ENCODE data around the gene EEF1AKMT4.
A peak's percentile ranks its signal among the peaks of the same experiment; 100 is the strongest.

Gene EEF1AKMT4

DNA sequence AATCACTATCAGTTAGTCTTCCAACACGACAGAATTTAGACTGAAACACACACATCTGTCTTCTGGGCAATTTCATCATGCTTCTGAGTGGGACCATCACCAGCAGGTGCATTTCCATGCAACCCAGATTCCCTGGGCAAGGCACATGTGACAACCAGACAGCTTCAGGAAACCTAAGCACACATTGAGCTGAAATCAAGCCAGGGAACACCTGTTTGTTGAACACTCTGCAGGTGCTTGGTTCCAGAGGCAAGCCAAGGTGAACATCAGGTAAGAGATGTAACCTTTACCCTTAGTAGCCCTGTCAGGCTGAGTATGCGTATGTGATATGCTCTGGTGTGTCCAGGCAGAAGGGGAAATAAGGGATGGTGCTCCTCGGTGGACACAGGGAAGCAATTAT, 46.3 kb downstream of the EEF1AKMT4 start:
- Mint-ChIP-seq H3K27ac (no peak overlapping the region), H3K9me3 (no peaks in the 10 kb centered on the region), H3K36me3 (peaks cover 13% of the 10 kb centered on the region), H3K4me1 (peaks cover 22% of the 10 kb centered on the region), H3K4me3 (no peak overlapping the region)
- ATAC-seq, result no peak
- no peak for DNase-seq (ENCODE audit: low spot score in 2 of 2)

DNA sequence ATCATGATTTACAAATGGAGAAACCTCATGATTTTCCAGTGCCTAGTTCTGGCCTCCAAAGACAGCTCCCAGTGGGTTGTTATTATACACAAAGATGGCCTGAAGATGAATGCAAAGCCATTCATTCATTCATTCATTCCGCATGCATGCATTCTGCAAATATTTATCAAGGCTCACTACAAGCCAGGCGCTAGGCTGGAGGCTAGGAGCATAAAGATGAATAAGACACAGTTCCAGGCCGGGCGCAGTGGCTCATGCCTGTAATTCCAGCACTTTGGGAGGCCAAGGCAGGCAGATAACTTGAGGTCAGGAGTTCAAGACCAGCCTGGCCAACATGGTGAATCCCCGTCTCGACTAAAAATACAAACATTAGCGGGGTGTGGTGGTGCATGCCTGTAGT, 47.1 kb downstream of the EEF1AKMT4 start:
- Mint-ChIP-seq H3K27ac (no peak overlapping the region), H3K9me3 (no peaks in the 10 kb centered on the region), H3K36me3 (peaks cover 22% of the 10 kb centered on the region), H3K4me3 (peak overlapping the region; percentile 94), H3K4me1 (peaks cover 27% of the 10 kb centered on the region)
- ATAC-seq (no peak), DNase-seq (ENCODE audit: low spot score in 2 of 2) (no peak)

GRCh38 chr3:184298759-184299487, 49.5 kb downstream of the EEF1AKMT4 start, which contains the start of gene PSMD2:
TSS of gene PSMD2 (plus strand) at chr3:184299241. CDS start at chr3:184299267, 26 bp downstream.
- H3K4me3 Mint-ChIP-seq, result peak within 1 kb of the TSS; percentile 94
- no peaks in the 10 kb centered on the region for H3K9me3 Mint-ChIP-seq
- H3K36me3 Mint-ChIP-seq, result peaks cover 45% of the 10 kb centered on the region

GRCh38 chr3:184299488-184300377, 50.3 kb downstream of the EEF1AKMT4 start:
- peaks cover 53% of the 10 kb centered on the region for H3K36me3 Mint-ChIP-seq
- ATAC-seq (no peak), DNase-seq (ENCODE audit: low spot score in 2 of 2) (no peak)
- H3K4me3 Mint-ChIP-seq, result peak overlapping the region; percentile 94
- H3K27ac Mint-ChIP-seq, result peak overlapping the region; percentile 90
- H3K9me3 Mint-ChIP-seq, result no peaks in the 10 kb centered on the region
- H3K4me1 Mint-ChIP-seq, result peaks cover 36% of the 10 kb centered on the region

More at GRCh38 chr3:184298759-184299487, 49.5 kb downstream of the EEF1AKMT4 start, which contains the start of gene PSMD2:
- DNase-seq (ENCODE audit: low spot score in 2 of 2) (peak; percentile 92 to 97), ATAC-seq (peak; percentile 97)
- Mint-ChIP-seq H3K27ac (peak within 1 kb of the TSS; percentile 90), H3K4me1 (peaks cover 36% of the 10 kb centered on the region)

- peaks cover 59% of the 10 kb centered on the region for H3K36me3 Mint-ChIP-seq
- H3K4me1 Mint-ChIP-seq, result peaks cover 36% of the 10 kb centered on the region
- peak overlapping the region; percentile 90 for H3K27ac Mint-ChIP-seq
- no peak for DNase-seq (ENCODE audit: low spot score in 2 of 2)
- ATAC-seq, result no peak
- peak overlapping the region; percentile 94 for H3K4me3 Mint-ChIP-seq
- H3K9me3 Mint-ChIP-seq, result no peaks in the 10 kb centered on the region
Observed at GRCh38 chr3:184300378-184300720, 50.9 kb downstream of the EEF1AKMT4 start.

GRCh38 chr3:184305577-184305976, 56.1 kb downstream of the EEF1AKMT4 start:
- DNase-seq (ENCODE audit: low spot score in 2 of 2) (no peak), ATAC-seq (no peak)
- Mint-ChIP-seq H3K9me3 (no peaks in the 10 kb centered on the region), H3K36me3 (peaks cover 92% of the 10 kb centered on the region), H3K4me1 (peaks cover 17% of the 10 kb centered on the region), H3K4me3 (no peak overlapping the region), H3K27ac (peak overlapping the region; percentile 18)

GRCh38 chr3:184306341-184306972, 57.0 kb downstream of the EEF1AKMT4 start:
- ATAC-seq (no peak), DNase-seq (ENCODE audit: low spot score in 2 of 2) (no peak)
- Mint-ChIP-seq H3K4me1 (peaks cover 11% of the 10 kb centered on the region), H3K4me3 (no peak overlapping the region), H3K27ac (peak overlapping the region; percentile 18), H3K9me3 (no peaks in the 10 kb centered on the region), H3K36me3 (peaks cover 83% of the 10 kb centered on the region)

DNA sequence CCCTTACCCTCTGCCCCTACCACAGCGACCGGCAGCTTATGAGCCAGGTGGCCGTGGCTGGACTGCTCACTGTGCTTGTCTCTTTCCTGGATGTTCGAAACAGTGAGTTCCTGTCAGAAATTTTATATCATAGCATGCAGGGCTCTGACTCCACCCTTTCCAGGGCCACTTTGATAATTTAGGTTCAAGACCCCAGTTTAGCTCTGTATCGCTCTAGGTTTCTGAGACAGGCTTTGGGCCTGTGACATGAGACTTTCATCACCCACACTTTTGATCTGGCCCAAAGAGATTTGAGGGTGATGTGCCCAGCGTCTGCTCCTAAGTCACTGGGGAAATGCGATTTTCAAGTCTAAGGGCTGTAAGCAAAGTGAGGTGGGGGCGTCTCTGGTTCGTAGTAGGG, 58.4 kb downstream of the EEF1AKMT4 start:
- no peaks in the 10 kb centered on the region for H3K9me3 Mint-ChIP-seq

More for the DNA sequence above, 58.4 kb downstream of the EEF1AKMT4 start:
- Mint-ChIP-seq H3K4me3 (no peak overlapping the region), H3K27ac (peak overlapping the region; percentile 36), H3K4me1 (no peaks in the 10 kb centered on the region), H3K36me3 (peaks cover 68% of the 10 kb centered on the region)
- DNase-seq (ENCODE audit: low spot score in 2 of 2) (no peak), ATAC-seq (peak; percentile 33)
